ENCODE data around the gene C10orf90.

- TF ChIP-seq CTCF (IDR thresholded peaks at IDR 0.05) (no peak), ZFX (IDR thresholded peaks at IDR 0.05; ENCODE audit: borderline replicate concordance) (no peak)
Measured at GRCh38 chr10:126398383-126398743, 272.1 kb downstream of the C10orf90 start.

Data from 22Rv1 (cell line).